Fibroblast of the aortic adventitia (primary cell): ENCODE results near the gene POU2F1. TPM values are rescaled to one million over a fixed set of nuclear protein-coding genes. Genes with fewer than 3 reads are reported as not detected.
"Not testable (repeated sequence)": the region's sequence is repeated elsewhere in the genome, so short reads cannot be mapped to it uniquely, and the experiment has no call there.

Source experiments
- DNase-seq: peaks from one replicate; pipeline ENCODE4 v3.0.0-alpha.2; 2010; ENCODE audit warnings: low read depth
- H3K4me3 ChIP-seq: 2 replicates; pipeline ENCODE4 v1.5.1; 2011; ENCODE audit warnings: low read depth, mild to moderate bottlenecking, control low read depth, low read length, moderate library complexity
- total RNA-seq: library from RNA; depleted of rRNA; stranded (reverse); fragments of >200 nt; gene quantifications from 2 replicates; pipeline ENCODE4 v1.2.3, GENCODE V29; 2012; ENCODE audit warnings: low replicate concordance
- TF ChIP-seq, protein P1 (sequence below): IDR thresholded peaks from 2 replicates; pipeline ENCODE4 v1.5.1; 2011; ENCODE audit warnings: mild to moderate bottlenecking, low read length, control low read depth, inconsistent platforms; ENCODE audit not compliant: insufficient read depth

Gene POU2F1
- total RNA-seq, 1 donor, result 10.7 TPM

DNA sequence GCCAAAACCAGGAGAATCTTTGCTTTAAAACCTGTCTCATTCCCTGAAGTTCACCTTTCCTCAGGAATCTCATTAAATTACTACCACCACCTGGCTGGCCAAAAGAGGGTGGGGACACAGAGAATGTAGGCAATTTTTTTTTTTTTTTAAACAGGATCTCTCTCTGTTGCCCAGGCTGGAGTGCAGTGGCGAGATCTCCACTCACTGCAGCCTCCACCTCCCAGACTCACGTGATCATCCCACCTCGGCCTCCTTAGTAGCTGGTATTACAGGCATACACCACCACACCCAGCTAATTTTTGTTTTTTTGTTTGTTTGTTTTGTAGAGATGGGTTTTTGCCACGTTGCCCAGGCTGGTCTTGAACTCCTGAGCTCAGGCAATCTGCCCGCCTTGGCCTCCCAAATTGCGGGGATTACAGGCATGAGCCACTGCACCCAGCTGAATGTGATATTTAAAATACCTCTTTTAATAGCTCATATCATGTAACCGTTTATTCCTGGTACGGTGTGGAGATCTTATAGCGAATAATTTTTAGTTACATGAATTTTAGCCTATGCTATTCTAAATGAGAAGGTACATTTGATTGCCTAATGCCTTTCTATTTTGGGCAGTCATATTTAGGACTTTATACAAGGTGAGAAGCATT, 84.5 kb downstream of the POU2F1 start:
- DNase-seq, result no peak
- TF ChIP-seq, protein P1, sequence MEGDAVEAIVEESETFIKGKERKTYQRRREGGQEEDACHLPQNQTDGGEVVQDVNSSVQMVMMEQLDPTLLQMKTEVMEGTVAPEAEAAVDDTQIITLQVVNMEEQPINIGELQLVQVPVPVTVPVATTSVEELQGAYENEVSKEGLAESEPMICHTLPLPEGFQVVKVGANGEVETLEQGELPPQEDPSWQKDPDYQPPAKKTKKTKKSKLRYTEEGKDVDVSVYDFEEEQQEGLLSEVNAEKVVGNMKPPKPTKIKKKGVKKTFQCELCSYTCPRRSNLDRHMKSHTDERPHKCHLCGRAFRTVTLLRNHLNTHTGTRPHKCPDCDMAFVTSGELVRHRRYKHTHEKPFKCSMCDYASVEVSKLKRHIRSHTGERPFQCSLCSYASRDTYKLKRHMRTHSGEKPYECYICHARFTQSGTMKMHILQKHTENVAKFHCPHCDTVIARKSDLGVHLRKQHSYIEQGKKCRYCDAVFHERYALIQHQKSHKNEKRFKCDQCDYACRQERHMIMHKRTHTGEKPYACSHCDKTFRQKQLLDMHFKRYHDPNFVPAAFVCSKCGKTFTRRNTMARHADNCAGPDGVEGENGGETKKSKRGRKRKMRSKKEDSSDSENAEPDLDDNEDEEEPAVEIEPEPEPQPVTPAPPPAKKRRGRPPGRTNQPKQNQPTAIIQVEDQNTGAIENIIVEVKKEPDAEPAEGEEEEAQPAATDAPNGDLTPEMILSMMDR, result no peak
- no peak overlapping the region for H3K4me3 ChIP-seq

DNA sequence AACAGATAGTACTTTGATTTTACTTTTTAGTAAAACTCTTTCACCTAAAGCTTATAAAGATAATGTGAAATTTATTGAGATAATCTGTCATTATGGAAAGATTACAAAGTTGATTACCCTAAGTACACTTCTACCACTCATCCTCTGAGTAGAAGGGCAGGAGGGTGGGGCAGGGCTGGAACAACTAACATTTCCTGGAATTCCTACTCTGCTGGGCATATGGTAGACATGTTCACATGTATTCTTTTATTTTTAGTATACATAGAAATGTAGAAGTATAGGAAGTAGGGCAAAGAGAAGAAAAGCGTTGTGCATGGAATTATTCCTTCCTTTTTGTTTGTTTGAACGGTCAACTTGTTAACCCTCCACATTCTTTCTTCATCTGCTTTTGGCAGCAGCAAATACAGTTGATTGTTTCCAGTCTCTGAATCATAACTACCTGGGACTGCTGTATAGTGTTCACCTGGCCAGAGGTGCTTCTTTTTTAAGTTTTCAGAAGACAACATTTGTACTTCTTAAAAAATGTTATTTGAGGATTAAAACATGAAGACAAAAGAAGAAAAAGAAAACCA, 85.1 kb downstream of the POU2F1 start:
- no peak overlapping the region for H3K4me3 ChIP-seq
- DNase-seq, result no peak
- TF ChIP-seq, protein P1, result no peak

DNA sequence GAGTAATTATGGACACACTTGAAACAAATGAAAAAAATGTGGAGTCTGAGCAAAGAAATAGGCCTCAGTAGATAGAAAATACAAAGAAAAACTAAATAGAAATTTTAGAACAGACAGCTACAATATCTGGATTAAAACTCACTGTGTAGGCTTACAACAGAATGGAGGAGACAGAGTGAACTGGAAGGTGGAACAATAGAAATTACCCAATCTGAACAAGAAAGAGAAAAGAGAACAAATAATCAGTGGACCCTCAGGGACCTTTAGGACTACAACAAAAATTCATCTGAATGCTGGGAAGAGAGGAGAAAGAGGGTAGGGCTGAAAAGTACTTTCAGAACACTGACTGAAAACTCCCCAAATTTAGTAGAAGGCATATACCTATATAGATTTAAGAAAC, 90.0 kb downstream of the POU2F1 start:
- TF ChIP-seq, protein P1, result no peak
- DNase-seq, result no peak
- H3K4me3 ChIP-seq, result no peak overlapping the region

DNA sequence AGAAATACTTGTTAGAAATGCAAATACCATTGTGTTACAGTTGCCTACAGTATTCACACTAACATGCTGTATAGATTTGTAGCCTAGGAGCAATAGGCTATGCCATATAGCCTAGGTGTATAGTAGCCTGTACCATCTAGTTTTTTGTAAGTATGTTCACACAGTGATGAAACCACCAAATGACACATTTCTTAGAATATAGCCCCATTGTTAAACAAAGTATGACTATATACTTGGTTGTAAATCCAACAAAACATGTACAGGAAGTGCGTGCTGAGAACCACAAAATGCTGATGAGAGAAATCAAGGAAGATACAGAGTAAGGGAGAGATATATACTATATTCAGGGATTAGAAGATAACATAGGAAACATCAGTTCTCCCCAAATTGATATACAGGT, 92.2 kb downstream of the POU2F1 start:
- no peak overlapping the region for H3K4me3 ChIP-seq
- TF ChIP-seq, protein P1, result no peak
- no peak for DNase-seq

GRCh38 chr1:167314671-167315070, 94.0 kb downstream of the POU2F1 start:
- TF ChIP-seq, protein P1, result no peak
- no peak for DNase-seq
- no peak overlapping the region for H3K4me3 ChIP-seq

- no peak overlapping the region for H3K4me3 ChIP-seq
- no peak for DNase-seq
- TF ChIP-seq, protein P1, result no peak
Measured at GRCh38 chr1:167317463-167317862, 96.8 kb downstream of the POU2F1 start.

DNA sequence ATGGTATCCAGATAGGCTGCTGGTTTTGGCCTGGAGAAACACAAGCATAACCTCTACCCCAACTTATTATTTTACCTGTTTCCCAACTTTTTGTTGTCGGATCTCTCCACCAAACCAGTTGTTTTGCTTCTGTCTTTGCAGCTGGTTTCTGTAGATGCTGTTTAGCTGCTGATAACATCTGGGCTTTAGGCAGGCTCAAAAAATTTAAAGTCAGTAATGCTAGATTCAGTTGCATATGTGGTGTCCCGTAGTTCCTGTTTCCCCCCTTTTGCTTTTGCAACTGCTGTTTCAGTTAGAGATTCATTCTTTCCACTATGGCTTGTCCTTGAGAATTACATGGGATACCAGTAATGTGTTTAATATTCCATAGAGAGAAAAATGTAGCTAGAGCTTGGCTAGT, 98.5 kb downstream of the POU2F1 start:
- not testable (repeated sequence) for H3K4me3 ChIP-seq, DNase-seq
